GM12878 (cell line): ENCODE data around the gene NEXN. TPM values are rescaled to one million over a fixed set of nuclear protein-coding genes. Genes with fewer than 3 reads are reported as not detected.

Source experiments
- BHLHE40 ChIP-seq, 2 experiments: fragments of 450-650 bp in 1 of 2; IDR thresholded peaks; 2 replicates each; pipeline ENCODE4 v1.6.1; 2011 to 2017; ENCODE audit warnings: low read depth in 2 of 2, borderline replicate concordance in 1 of 2, improper control_type of control experiment in 1 of 2, low read length in 1 of 2, mild to moderate bottlenecking in 1 of 2
- CBFB ChIP-seq: IDR thresholded peaks from 2 replicates; pipeline ENCODE4 v1.6.1; 2016; ENCODE audit warnings: antibody characterized with exemption, low read depth
- CHD1 ChIP-seq: IDR thresholded peaks from 2 replicates; pipeline ENCODE4 v1.6.1; 2012; ENCODE audit warnings: low read depth, low read length, improper control_type of control experiment
- EED ChIP-seq: sonication (generic); IDR thresholded peaks from 2 replicates; pipeline ENCODE4 v1.6.1; 2016; ENCODE audit warnings: antibody characterized with exemption, low read depth
- GATAD2B ChIP-seq: fragments of 450-650 bp; conservative IDR thresholded peaks from 2 replicates; pipeline ENCODE4 v1.6.1; 2017; ENCODE audit warnings: low read depth, mild to moderate bottlenecking, moderate library complexity
- IRF4 ChIP-seq: IDR thresholded peaks from 2 replicates; pipeline ENCODE4 v1.6.1; 2011; ENCODE audit warnings: low read depth, low read length
- MTA2 ChIP-seq: fragments of 450-650 bp; IDR thresholded peaks from 2 replicates; pipeline ENCODE4 v1.6.1; 2016; ENCODE audit warnings: low read depth, mild to moderate bottlenecking, moderate library complexity
- NBN ChIP-seq: fragments of 450-650 bp; IDR thresholded peaks from 2 replicates; pipeline ENCODE4 v1.6.1; 2016
- NKRF ChIP-seq: fragments of 450-650 bp; conservative IDR thresholded peaks from 2 replicates; pipeline ENCODE4 v1.6.1; 2017; ENCODE audit warnings: mild to moderate bottlenecking, moderate library complexity
- NRF1 ChIP-seq: conservative IDR thresholded peaks from 2 replicates; pipeline ENCODE4 v1.6.1; 2011; ENCODE audit warnings: mild to moderate bottlenecking, low read depth, low read length, improper control_type of control experiment
- POLR2A ChIP-seq: IDR thresholded peaks from 2 replicates; pipeline ENCODE4 v1.6.1; 2011; ENCODE audit warnings: low read depth, mild to moderate bottlenecking, low read length
- POLR2AphosphoS5 ChIP-seq: IDR thresholded peaks from 2 replicates; pipeline ENCODE4 v1.6.1; 2011; ENCODE audit warnings: mild to moderate bottlenecking, low read length, inconsistent platforms
- RAD21 ChIP-seq: IDR thresholded peaks from 2 replicates; pipeline ENCODE4 v1.6.1; 2011; ENCODE audit warnings: mild to moderate bottlenecking, low read depth, low read length, moderate library complexity; ENCODE audit not compliant: insufficient read depth
- RFX5 ChIP-seq: IDR thresholded peaks from 2 replicates; pipeline ENCODE4 v1.6.1; 2011; ENCODE audit warnings: low read depth, low read length, improper control_type of control experiment
- SIN3A ChIP-seq: IDR thresholded peaks from 2 replicates; pipeline ENCODE4 v1.6.1; 2012; ENCODE audit warnings: low read depth, low read length, improper control_type of control experiment
- SKIL ChIP-seq: fragments of 450-650 bp; IDR thresholded peaks from 2 replicates; pipeline ENCODE4 v1.6.1; 2017; ENCODE audit warnings: mild to moderate bottlenecking, low read depth, inconsistent platforms; ENCODE audit not compliant: poor library complexity, severe bottlenecking
- SMARCA5 ChIP-seq: fragments of 450-650 bp; IDR thresholded peaks from 2 replicates; pipeline ENCODE4 v1.6.1; 2017; ENCODE audit warnings: mild to moderate bottlenecking
- SMC3 ChIP-seq: IDR thresholded peaks from 2 replicates; pipeline ENCODE4 v1.6.1; 2011; ENCODE audit warnings: low read length, improper control_type of control experiment, borderline replicate concordance
- STAT1 ChIP-seq: fragments of 450-650 bp; conservative IDR thresholded peaks from 2 replicates; pipeline ENCODE4 v1.6.1; 2014; ENCODE audit warnings: antibody characterized with exemption, mild to moderate bottlenecking
- YBX1 ChIP-seq: fragments of 450-650 bp; IDR thresholded peaks from 2 replicates; pipeline ENCODE4 v1.6.1; 2016; ENCODE audit warnings: antibody characterized with exemption
- ZNF217 ChIP-seq: fragments of 450-650 bp; IDR thresholded peaks from 2 replicates; pipeline ENCODE4 v1.6.1; 2017; ENCODE audit warnings: antibody characterized with exemption, mild to moderate bottlenecking
- polyA plus RNA-seq, 11 experiments: library from polyadenylated mRNA; depleted of rRNA in 4 of 11; unstranded in 6 of 11; stranded (reverse) in 5 of 11; fragments of >200 nt; fragmentation: Nextera tagmentation in 4 of 11; fragmentation: Illumina TruSeq in 1 of 11; extraction: Ambion mirVana in 4 of 11; extraction: Trizol in 1 of 11; gene quantifications; 1 replicate in 1 of 11; 2 replicates in 10 of 11; pipeline versions ENCODE4 v1.2.1 to v1.2.3, GENCODE V29; 2011 to 2016; ENCODE audit warnings: inconsistent platforms in 2 of 11, missing spikeins in 2 of 11, low read depth in 1 of 11
- total RNA-seq, 4 experiments: library from RNA; depleted of rRNA in 3 of 4; stranded (reverse); fragments of >200 nt in 3 of 4; fragmentation: Illumina TruSeq in 1 of 4; extraction: Trizol in 1 of 4; gene quantifications; 2 replicates each; pipeline versions ENCODE4 v1.2.1 to v1.2.3, GENCODE V29; 2013 to 2021
- TF ChIP-seq, protein P1 (sequence below): IDR thresholded peaks from 2 replicates; pipeline ENCODE4 v1.6.1; 2012; ENCODE audit warnings: low read depth, low read length, improper control_type of control experiment
- TF ChIP-seq, protein P2 (sequence below): fragments of 450-650 bp; IDR thresholded peaks from 2 replicates; pipeline ENCODE4 v1.6.1; 2016; ENCODE audit warnings: mild to moderate bottlenecking, moderate library complexity, borderline replicate concordance

Gene NEXN
- total and polyA plus RNA-seq, 10 of the 15 experiments (the other 5 are each of a cell fraction or from before 2014, with no cell fraction given) = 2.5 to 46.6 (median 15.4) TPM

GRCh38 chr1:77978969-77979876 lies 90.8 kb downstream of the NEXN start, which contains the start of gene FUBP1 (continued):
- peak; percentile 27; the same call in 1 of the 2 replicates for TF ChIP-seq GATAD2B
- TF ChIP-seq SIN3A = peak; percentile 54; the same call in 1 of the 2 replicates
- 0 out of 2 replicates have a peak, but pooled peaks have one; percentile 37 for TF ChIP-seq STAT1
- TF ChIP-seq SKIL = peak; percentile 37
- peak; percentile 96 for TF ChIP-seq POLR2A
- no peak for TF ChIP-seq ZNF217
- TF ChIP-seq SMC3 = peak; percentile 40; the same call in 1 of the 2 replicates
- TF ChIP-seq MTA2 = 0 out of 2 replicates have a peak, but pooled peaks have one; percentile 8
- peak; percentile 62 for TF ChIP-seq IRF4
- peak; percentile 95 for TF ChIP-seq POLR2AphosphoS5
- peak; percentile 97 for TF ChIP-seq NBN
- 0 out of 2 replicates have a peak, but pooled peaks have one; percentile 12 for TF ChIP-seq NRF1
- no peak for TF ChIP-seq RFX5
- TF ChIP-seq CHD1 = 0 out of 2 replicates have a peak, but pooled peaks have one; percentile 16
- TF ChIP-seq, protein P1, sequence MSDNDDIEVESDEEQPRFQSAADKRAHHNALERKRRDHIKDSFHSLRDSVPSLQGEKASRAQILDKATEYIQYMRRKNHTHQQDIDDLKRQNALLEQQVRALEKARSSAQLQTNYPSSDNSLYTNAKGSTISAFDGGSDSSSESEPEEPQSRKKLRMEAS = peak; percentile 77
- TF ChIP-seq RAD21 = peak; percentile 15; the same call in 1 of the 2 replicates
- TF ChIP-seq EED = peak; percentile 35; the same call in 1 of the 2 replicates
- TF ChIP-seq NKRF = peak; percentile 84
- peak; percentile 96 for TF ChIP-seq CBFB
- TF ChIP-seq BHLHE40 (IDR thresholded peaks at IDR 0.05; ENCODE audit: borderline replicate concordance in 1 of 2, low read depth in 2 of 2, low read length in 1 of 2) = peak; percentile 71 to 75; a peak in 3 of 4 replicates
- peak; percentile 96 for TF ChIP-seq SMARCA5
- TF ChIP-seq, protein P2, sequence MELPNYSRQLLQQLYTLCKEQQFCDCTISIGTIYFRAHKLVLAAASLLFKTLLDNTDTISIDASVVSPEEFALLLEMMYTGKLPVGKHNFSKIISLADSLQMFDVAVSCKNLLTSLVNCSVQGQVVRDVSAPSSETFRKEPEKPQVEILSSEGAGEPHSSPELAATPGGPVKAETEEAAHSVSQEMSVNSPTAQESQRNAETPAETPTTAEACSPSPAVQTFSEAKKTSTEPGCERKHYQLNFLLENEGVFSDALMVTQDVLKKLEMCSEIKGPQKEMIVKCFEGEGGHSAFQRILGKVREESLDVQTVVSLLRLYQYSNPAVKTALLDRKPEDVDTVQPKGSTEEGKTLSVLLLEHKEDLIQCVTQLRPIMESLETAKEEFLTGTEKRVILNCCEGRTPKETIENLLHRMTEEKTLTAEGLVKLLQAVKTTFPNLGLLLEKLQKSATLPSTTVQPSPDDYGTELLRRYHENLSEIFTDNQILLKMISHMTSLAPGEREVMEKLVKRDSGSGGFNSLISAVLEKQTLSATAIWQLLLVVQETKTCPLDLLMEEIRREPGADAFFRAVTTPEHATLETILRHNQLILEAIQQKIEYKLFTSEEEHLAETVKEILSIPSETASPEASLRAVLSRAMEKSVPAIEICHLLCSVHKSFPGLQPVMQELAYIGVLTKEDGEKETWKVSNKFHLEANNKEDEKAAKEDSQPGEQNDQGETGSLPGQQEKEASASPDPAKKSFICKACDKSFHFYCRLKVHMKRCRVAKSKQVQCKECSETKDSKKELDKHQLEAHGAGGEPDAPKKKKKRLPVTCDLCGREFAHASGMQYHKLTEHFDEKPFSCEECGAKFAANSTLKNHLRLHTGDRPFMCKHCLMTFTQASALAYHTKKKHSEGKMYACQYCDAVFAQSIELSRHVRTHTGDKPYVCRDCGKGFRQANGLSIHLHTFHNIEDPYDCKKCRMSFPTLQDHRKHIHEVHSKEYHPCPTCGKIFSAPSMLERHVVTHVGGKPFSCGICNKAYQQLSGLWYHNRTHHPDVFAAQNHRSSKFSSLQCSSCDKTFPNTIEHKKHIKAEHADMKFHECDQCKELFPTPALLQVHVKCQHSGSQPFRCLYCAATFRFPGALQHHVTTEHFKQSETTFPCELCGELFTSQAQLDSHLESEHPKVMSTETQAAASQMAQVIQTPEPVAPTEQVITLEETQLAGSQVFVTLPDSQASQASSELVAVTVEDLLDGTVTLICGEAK = no peak
- TF ChIP-seq YBX1 = no peak
